GM19467 (cell line): Measurements from ENCODE around the gene THSD8.
A peak's percentile ranks its signal among the peaks of the same experiment; 100 is the strongest.

Experiments used
- ATAC-seq: cut with Tn5 transposase; IDR thresholded peaks from one replicate; pipeline ENCODE4 v1.9.1; 2021; ENCODE audit warnings: mild to moderate bottlenecking, moderate library complexity; ENCODE audit not compliant: unreplicated experiment

THSD8 gene

GRCh38 chr19:12779162-12779993, 22.5 kb upstream of the THSD8 start:
- ATAC-seq = no peak

DNA sequence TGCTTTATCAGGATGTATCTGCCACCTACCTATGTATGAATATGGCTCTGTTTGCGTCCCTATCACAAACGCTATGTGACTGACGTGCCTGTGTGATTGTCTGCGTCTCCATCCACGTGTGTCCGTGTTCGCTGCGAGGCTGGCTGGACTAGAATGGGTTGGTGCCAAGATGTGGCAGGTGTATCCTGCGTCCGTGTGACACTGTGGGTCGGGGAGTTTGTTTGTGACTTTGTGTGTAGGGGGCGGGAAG, 19.8 kb upstream of the THSD8 start:
- no peak for ATAC-seq

- ATAC-seq = no peak
Measured at GRCh38 chr19:12782424-12783290, 19.2 kb upstream of the THSD8 start.

- ATAC-seq = no peak
Measured at GRCh38 chr19:12783291-12783848, 18.5 kb upstream of the THSD8 start.

GRCh38 chr19:12783849-12784393, 17.9 kb upstream of the THSD8 start:
- ATAC-seq = no peak

DNA sequence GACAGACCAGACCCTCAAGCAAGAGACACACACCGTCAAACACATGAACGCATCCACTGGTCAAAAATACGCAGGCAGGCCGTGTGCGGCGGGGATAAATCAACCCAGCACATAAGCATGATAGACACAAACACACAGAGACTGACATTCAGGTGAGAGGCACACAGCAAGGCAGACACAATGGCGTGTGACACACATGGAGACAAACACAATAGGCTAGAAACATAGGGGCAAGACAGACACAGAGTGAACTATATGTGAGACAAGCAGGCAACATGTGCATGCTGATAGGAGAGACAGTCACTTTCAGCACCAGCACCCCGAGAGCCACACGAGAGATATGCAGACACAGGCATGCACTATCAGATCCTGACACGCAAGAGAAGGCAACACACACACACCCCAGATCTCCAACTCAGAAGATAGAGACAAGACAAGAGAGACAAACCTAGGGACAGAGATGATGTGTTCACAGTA, 17.4 kb upstream of the THSD8 start:
- ATAC-seq = no peak

GRCh38 chr19:12784871-12785430, 16.9 kb upstream of the THSD8 start:
- no peak for ATAC-seq

DNA sequence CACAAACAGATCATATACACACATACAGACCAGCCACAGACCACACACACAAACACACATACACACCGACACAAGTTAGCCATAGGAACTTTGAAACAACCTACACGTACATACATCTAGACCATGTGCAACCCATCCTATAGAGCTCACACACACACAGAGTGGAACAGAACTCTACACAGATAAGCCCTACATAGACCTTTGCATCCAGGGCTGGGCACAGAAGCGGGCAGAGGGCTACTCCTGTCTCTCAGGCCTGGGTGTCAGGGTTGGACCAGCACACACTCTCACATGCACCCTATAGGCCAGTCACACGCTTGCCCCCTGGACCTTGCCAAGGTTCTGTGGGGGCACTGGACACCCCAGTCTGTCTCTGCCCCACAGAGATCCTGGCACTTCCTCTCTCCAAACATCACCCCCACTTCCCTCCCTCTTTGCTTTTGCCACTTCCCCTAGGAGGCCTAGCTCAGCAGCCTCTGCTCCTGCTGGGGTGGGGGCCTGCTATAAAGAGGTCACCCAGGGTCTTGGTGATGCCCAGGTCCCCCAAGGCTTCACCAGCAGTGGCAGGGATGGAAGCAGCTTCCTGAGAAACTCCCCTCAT, 16.3 kb upstream of the THSD8 start:
- ATAC-seq = no peak

GRCh38 chr19:12786141-12786870, 15.6 kb upstream of the THSD8 start:
- no peak for ATAC-seq

GRCh38 chr19:12786952-12787351, 14.9 kb upstream of the THSD8 start:
- ATAC-seq = no peak

DNA sequence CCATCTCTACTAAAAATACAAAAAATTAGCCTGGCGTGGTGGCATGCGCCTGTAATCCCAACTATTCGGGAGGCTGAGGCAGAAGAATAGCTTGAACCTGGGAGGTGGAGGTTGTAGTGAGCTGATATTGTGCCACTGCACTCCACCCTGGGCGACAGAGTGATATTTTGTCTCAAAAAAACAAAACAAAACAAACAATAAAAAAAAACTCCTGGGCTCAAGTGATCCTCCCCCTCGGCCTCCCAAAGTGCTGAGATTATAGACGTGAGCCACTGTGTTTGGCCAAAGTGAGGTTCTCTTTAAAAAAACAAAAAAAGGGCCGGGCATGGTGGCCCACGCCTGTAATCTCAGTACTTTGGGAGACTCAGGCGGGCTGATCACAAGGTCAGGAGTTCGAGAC, 14.4 kb upstream of the THSD8 start:
- ATAC-seq = no peak

DNA sequence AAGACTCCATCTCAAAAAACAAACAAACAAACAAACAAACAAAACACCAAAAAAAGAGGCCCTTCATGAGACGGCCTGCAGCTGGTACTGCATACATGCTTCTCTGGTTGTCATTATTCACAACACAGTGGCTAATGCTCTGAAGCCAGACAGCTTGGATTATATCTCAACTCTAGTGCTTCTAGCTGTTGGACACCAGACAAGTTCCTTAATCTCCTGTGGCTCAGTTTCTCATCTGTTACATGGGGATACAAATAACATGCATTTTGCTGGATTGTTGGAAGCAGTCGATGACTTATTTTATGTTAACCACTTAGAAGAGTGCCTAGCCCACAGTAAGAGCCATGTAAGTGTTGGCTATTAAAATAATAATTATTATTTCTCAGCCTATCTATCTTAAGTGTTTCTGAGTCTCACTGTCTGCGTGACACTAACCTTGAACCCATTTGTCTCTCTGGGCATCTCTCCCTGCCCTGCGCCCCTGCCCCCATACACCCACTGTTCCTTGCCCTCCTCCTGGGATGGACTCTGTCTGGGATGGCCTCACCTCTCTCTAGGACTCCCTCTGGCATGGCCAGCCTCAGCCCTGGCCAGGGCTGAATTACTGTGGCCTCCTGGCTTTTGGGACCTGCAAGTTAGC, 13.7 kb upstream of the THSD8 start:
- no peak for ATAC-seq

GRCh38 chr19:12788682-12789097, 13.2 kb upstream of the THSD8 start:
- ATAC-seq = no peak

DNA sequence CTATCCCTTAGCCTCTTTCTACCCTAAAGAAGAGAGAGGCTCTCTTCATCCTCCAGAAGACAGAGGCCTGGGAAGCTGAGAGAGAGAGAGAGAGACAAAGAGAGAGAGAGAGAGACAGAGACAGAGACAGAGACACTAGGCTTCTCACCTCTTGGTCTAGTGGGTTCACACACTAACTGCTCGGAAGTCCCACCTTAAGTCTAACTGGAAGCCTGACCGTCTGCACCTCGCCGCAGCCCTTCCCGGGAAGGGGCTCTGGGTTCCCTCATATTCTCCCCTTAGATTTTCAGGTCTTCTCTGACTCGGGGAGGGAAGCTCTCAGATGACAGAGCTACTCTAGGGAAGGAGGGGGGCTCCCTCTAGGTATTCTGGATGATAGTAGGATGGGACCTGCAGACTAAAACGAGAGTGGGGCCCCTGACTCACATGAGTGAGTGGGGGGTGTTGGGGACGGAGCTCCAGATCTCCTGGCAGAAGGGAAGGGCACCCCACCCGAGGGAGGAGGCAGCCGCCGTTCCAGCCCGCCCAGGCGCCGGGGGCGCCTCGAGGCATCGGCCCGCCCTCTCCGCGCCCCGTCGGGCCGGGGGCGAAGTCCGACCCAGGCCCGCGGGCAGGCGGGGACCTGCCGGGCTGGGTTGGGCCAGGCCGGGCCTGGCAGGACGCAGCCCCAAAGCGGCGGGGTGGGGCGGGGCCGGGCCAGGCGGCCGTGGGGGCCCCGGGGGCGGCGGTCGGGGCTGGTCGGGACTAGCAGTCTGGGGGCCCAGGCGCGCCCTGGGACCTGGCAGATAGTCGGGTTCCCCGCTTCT, 12.6 kb upstream of the THSD8 start:
- no peak for ATAC-seq

DNA sequence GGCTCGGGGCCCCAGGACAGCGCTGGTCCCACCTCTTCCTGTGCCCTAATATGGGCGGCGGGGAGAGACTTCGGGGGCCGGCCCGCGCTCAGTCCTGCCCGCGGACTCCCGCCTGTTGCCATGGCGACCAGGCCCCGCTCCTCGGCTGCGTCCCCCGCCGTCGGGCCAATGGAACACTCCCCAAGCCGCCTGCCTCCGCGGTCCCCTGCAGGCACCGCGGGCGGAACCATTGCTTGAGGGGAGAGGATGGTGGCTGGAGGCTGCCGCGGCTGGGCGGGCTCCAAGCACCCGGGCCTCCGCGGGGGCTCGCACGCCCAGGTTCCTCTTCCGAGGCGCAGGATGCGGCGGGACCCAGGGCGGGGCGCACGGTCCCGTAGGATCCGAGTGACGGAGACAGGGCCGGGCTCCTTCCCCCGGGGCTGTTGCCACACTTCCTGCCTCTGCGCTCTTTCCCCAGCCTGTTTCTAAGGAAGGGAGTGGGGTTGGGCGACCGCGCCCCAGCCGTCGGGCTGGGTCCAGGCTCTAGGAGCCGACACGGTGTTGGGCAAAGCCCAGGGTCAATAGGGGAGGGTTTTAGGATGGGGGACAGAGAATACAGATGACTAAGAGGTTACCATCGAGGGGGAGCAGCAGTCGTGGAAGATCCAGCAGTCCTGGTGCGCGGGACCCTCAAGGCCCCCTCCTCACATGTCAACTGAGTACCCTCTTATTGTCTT, 11.8 kb upstream of the THSD8 start:
- ATAC-seq = peak; percentile 39

- ATAC-seq = no peak
Measured at GRCh38 chr19:12790628-12791344, 11.1 kb upstream of the THSD8 start.

DNA sequence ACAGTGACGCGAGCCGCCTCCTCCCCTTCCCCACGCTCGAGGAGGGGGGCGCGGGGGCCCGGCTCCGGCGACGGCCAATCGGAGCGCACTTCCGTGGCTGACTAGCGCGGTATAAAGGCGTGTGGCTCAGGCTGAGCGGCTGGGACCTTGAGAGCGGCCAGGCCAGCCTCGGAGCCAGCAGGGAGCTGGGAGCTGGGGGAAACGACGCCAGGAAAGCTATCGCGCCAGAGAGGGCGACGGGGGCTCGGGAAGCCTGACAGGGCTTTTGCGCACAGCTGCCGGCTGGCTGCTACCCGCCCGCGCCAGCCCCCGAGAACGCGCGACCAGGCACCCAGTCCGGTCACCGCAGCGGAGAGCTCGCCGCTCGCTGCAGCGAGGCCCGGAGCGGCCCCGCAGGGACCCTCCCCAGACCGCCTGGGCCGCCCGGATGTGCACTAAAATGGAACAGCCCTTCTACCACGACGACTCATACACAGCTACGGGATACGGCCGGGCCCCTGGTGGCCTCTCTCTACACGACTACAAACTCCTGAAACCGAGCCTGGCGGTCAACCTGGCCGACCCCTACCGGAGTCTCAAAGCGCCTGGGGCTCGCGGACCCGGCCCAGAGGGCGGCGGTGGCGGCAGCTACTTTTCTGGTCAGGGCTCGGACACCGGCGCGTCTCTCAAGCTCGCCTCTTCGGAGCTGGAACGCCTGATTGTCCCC, 10.4 kb upstream of the THSD8 start, which contains the start of gene JUNB:
Gene JUNB, plus strand, starts transcription at position 142 of the 706 bp plus-strand sequence. Its CDS starts 286 bp downstream, at position 428.
- peak; percentile 25 for ATAC-seq
